HepG2 (cell line): ENCODE measurements around the gene DAG1. TPM values are rescaled to one million over a fixed set of nuclear protein-coding genes. Genes with fewer than 3 reads are reported as not detected.

Experiments
- BATF2 ChIP-seq: sonication (generic); formaldehyde crosslinking; IDR thresholded peaks from 2 replicates; pipeline ENCODE4 v1.8.0; 2022; ENCODE audit warnings: mild to moderate bottlenecking, missing genetic modification reagents, moderate library complexity
- DZIP1 ChIP-seq: sonication (generic); formaldehyde crosslinking; IDR thresholded peaks from 2 replicates; pipeline ENCODE4 v1.5.0; 2020; ENCODE audit warnings: mild to moderate bottlenecking, missing genetic modification reagents
- HDAC1 ChIP-seq: sonication (generic); formaldehyde crosslinking; IDR thresholded peaks from 2 replicates; pipeline ENCODE4 v1.5.1; 2020; ENCODE audit warnings: mild to moderate bottlenecking, missing genetic modification reagents
- HES4 ChIP-seq: sonication (generic); formaldehyde crosslinking; IDR thresholded peaks from 2 replicates; pipeline ENCODE4 v1.9.0; 2021; ENCODE audit warnings: mild to moderate bottlenecking, missing genetic modification reagents, borderline replicate concordance
- HNF4G ChIP-seq, 2 experiments: sonication (generic) in 1 of 2; formaldehyde crosslinking in 1 of 2; IDR thresholded peaks; 2 replicates each; pipeline versions ENCODE4 v1.4.0 to v1.6.1; 2011 to 2020; ENCODE audit warnings: borderline replicate concordance in 2 of 2, low read depth in 2 of 2, mild to moderate bottlenecking in 2 of 2, low read length in 1 of 2, missing genetic modification reagents in 1 of 2, moderate library complexity in 1 of 2
- HNRNPL ChIP-seq: fragments of 200-400 bp; formaldehyde crosslinking; IDR thresholded peaks from 2 replicates; pipeline ENCODE4 v1.6.1; 2017; ENCODE audit warnings: mild to moderate bottlenecking, low read depth, low read length
- KDM2A ChIP-seq: sonication (generic); formaldehyde crosslinking; IDR thresholded peaks from 2 replicates; pipeline ENCODE4 v1.4.0; 2020; ENCODE audit warnings: low read depth, missing genetic modification reagents, borderline replicate concordance
- MAFF ChIP-seq: IDR thresholded peaks from 2 replicates; pipeline ENCODE4 v1.6.1; 2011; ENCODE audit warnings: low read depth, low read length, improper control_type of control experiment
- NPAS2 ChIP-seq: sonication (generic); formaldehyde crosslinking; IDR thresholded peaks from 2 replicates; pipeline ENCODE4 v1.8.0; 2022; ENCODE audit warnings: mild to moderate bottlenecking, missing genetic modification reagents, borderline replicate concordance
- ONECUT2 ChIP-seq: sonication (generic); formaldehyde crosslinking; IDR thresholded peaks from 2 replicates; pipeline ENCODE4 v1.4.0; 2020; ENCODE audit warnings: missing genetic modification reagents
- RFX1 ChIP-seq: fragments of 450-650 bp; IDR thresholded peaks from 2 replicates; pipeline ENCODE4 v1.6.1; 2017
- RNF219 ChIP-seq: sonication (generic); formaldehyde crosslinking; IDR thresholded peaks from 2 replicates; pipeline ENCODE4 v1.5.0; 2020; ENCODE audit warnings: mild to moderate bottlenecking, missing genetic modification reagents
- TERF1 ChIP-seq: sonication (generic); formaldehyde crosslinking; IDR thresholded peaks from 2 replicates; pipeline ENCODE4 v1.8.0; 2022; ENCODE audit warnings: mild to moderate bottlenecking, missing genetic modification reagents, moderate library complexity
- ZBTB26 ChIP-seq: IDR thresholded peaks from 2 replicates; pipeline ENCODE4 v1.6.1; 2016; ENCODE audit warnings: missing compliant biosample characterization, missing genetic modification reagents, borderline replicate concordance
- ZNF207 ChIP-seq: fragments of 450-650 bp; IDR thresholded peaks from 2 replicates; pipeline ENCODE4 v1.6.1; 2016; ENCODE audit warnings: antibody characterized with exemption, borderline replicate concordance
- ZNF660 ChIP-seq: sonication (generic); formaldehyde crosslinking; IDR thresholded peaks from 2 replicates; pipeline ENCODE4 v1.5.1; 2020; ENCODE audit warnings: mild to moderate bottlenecking, low read depth, missing genetic modification reagents, borderline replicate concordance
- ZNF766 ChIP-seq: sonication (generic); formaldehyde crosslinking; IDR thresholded peaks from 2 replicates; pipeline ENCODE4 v1.5.0; 2020; ENCODE audit warnings: missing genetic modification reagents, borderline replicate concordance
- ZNF770 ChIP-seq: sonication (generic); formaldehyde crosslinking; IDR thresholded peaks from 2 replicates; pipeline ENCODE4 v1.5.0; 2020; ENCODE audit warnings: mild to moderate bottlenecking, missing genetic modification reagents
- ZSCAN25 ChIP-seq: sonication (generic); formaldehyde crosslinking; IDR thresholded peaks from 2 replicates; pipeline ENCODE4 v1.8.0; 2022; ENCODE audit warnings: mild to moderate bottlenecking, missing genetic modification reagents
- polyA plus RNA-seq, 8 experiments: library from polyadenylated mRNA; depleted of rRNA in 3 of 8; stranded (reverse) in 7 of 8; unstranded in 1 of 8; fragments of >200 nt; fragmentation: Illumina TruSeq in 4 of 8; extraction: Trizol in 4 of 8; gene quantifications; 2 replicates each; pipeline versions ENCODE4 v1.2.1 to v1.2.3, GENCODE V29; 2011 to 2016; ENCODE audit warnings: low read depth in 4 of 8, missing spikeins in 1 of 8, mixed read lengths in 1 of 8; ENCODE audit not compliant: insufficient read depth in 1 of 8
- total RNA-seq, 5 experiments: library from RNA; depleted of rRNA; stranded (reverse); fragments of >200 nt; fragmentation: Illumina TruSeq; extraction: Trizol; gene quantifications; 2 replicates each; pipeline ENCODE4 v1.2.3, GENCODE V29; 2016; ENCODE audit warnings: low read depth in 1 of 5

Gene DAG1
- total and polyA plus RNA-seq, 2 of the 13 experiments (the other 11 are each of a cell fraction or from before 2014, with no cell fraction given), result 47.3 to 50.4 TPM

GRCh38 chr3:49554633-49555265 is 84.7 kb downstream of the DAG1 start (continued):
- TF ChIP-seq DZIP1 (no peak), RFX1 (no peak), ZNF766 (peak; percentile 70; the same call in 1 of the 2 replicates), ZSCAN25 (CRISPR knock-in tag) (no peak), ZNF770 (no peak), ZNF207 (no peak), TERF1 (CRISPR knock-in tag) (no peak), HDAC1 (CRISPR knock-in tag) (peak; percentile 56; the same call in 1 of the 2 replicates), RNF219 (CRISPR knock-in tag) (no peak), HES4 (CRISPR knock-in tag) (peak; percentile 96), BATF2 (no peak), HNF4G (IDR thresholded peaks at IDR 0.05; ENCODE audit: borderline replicate concordance, low read depth, low read length) (no peak), HNF4G (CRISPR knock-in tag; IDR thresholded peaks at IDR 0.05; ENCODE audit: borderline replicate concordance, low read depth) (no peak), NPAS2 (no peak), KDM2A (no peak), ZNF660 (no peak), MAFF (no peak), HNRNPL (no peak), ZBTB26 (CRISPR knock-in tag) (no peak), ONECUT2 (CRISPR knock-in tag) (no peak)
